ENCODE results near the gene MCF2L. TPM values are rescaled to one million over a fixed set of nuclear protein-coding genes. Genes with fewer than 3 reads are reported as not detected.
A peak's percentile ranks its signal among the peaks of the same experiment; 100 is the strongest.

Gene MCF2L
- polyA plus RNA-seq, 2 of the 4 experiments (the other 2 are of a cell fraction): 0.36 to 0.92 TPM

GRCh38 chr13:112968380-112968909 is 569 bp upstream of the MCF2L start:
- 4% methylated on average over 10 of the region's 52 CpGs for WGBS (ENCODE audit: missing lambda C conversion rate)
- TF ChIP-seq RCOR1 (IDR thresholded peaks at IDR 0.05; ENCODE audit: low read depth, low read length): no peak
- no peak for TF ChIP-seq HMGXB4 (CRISPR knock-in tag; IDR thresholded peaks at IDR 0.05; ENCODE audit: borderline replicate concordance)
- no peak for TF ChIP-seq NR3C1 (IDR thresholded peaks at IDR 0.05)
- no peak for TF ChIP-seq HES2 (IDR thresholded peaks at IDR 0.05)
- no peak for TF ChIP-seq HOXA7 (CRISPR knock-in tag; IDR thresholded peaks at IDR 0.05)
- no peak for TF ChIP-seq ZNF302 (CRISPR knock-in tag; IDR thresholded peaks at IDR 0.05)
- Histone ChIP-seq H3K4me1 (no peaks in the 10 kb centered on the region), H3K4me2 (peak overlapping the region; percentile 95), H3K4me3 (peak overlapping the region; percentile 51), H3K27ac (no peak overlapping the region; a peak in 1 of 6 replicates), H3K9me3 (no peaks in the 10 kb centered on the region)
- no peak for FAIRE-seq
- ATAC-seq: peak; percentile 45 to 66; a peak in 4 of 6 replicates
- DNase-seq (ENCODE audit: low read depth in 1 of 2, low spot score in 1 of 2): peak in 1 of 2 experiments; percentile 10
- ChIA-PET POLR2A (no interaction called here), CTCF (interaction anchor here (0.6 to 2.4 kb wide), 3 partner anchors 17 to 327 kb away, joined by 3 to 9 read pairs (median 3); no protein-coding TSS in a partner anchor)

GRCh38 chr13:112969692-112970338 is 801 bp downstream of the MCF2L start:
- ATAC-seq: no peak
- H3K4me2 ChIP-seq: peak overlapping the region; percentile 95; the same call in 2 of the 3 replicates
- TF ChIP-seq RNF2 (IDR thresholded peaks at IDR 0.05; ENCODE audit: borderline replicate concordance, low read depth) (peak; percentile 84), CBX8 (IDR thresholded peaks at IDR 0.05) (peak; percentile 79), JUNB (IDR thresholded peaks at IDR 0.05) (no peak), HOXA7 (CRISPR knock-in tag; IDR thresholded peaks at IDR 0.05) (no peak)

GRCh38 chr13:112970552-112971287 is 1.7 kb downstream of the MCF2L start:
- CTCF ChIA-PET: interaction anchor here (0.9 kb wide), 1 partner anchor 39 kb away, joined by 4 read pairs; no protein-coding TSS in a partner anchor
- no peak for ATAC-seq

More at GRCh38 chr13:112969692-112970338, 801 bp downstream of the MCF2L start:
- FAIRE-seq (no peak), DNase-seq (ENCODE audit: low read depth in 1 of 2, low spot score in 1 of 2) (no peak)
- POLR2A ChIA-PET: no interaction called here
- no peak overlapping the region for H3K4me3 ChIP-seq
- no peak overlapping the region for H3K27ac ChIP-seq
- CTCF ChIA-PET: interaction anchor here (1.0 to 2.4 kb wide), 3 partner anchors 16 to 59 kb away, joined by 3 to 9 read pairs (median 4); no protein-coding TSS in a partner anchor
- 50% methylated on average over 13 of the region's 13 CpGs for WGBS (ENCODE audit: missing lambda C conversion rate)
- no peaks in the 10 kb centered on the region for H3K9me3 ChIP-seq
- H3K4me1 ChIP-seq: no peaks in the 10 kb centered on the region

More at GRCh38 chr13:112970552-112971287, 1.7 kb downstream of the MCF2L start:
- POLR2A ChIA-PET: no interaction called here
- DNase-seq (ENCODE audit: low read depth in 1 of 2, low spot score in 1 of 2) (no peak), FAIRE-seq (no peak)
- H3K27ac ChIP-seq: no peak overlapping the region
- no peak overlapping the region for H3K4me3 ChIP-seq
- no peak overlapping the region for H3K4me2 ChIP-seq
- H3K9me3 ChIP-seq: no peaks in the 10 kb centered on the region
- H3K4me1 ChIP-seq: no peaks in the 10 kb centered on the region
- TF ChIP-seq HES2 (IDR thresholded peaks at IDR 0.05): no peak
- TF ChIP-seq BHLHE40 (IDR thresholded peaks at IDR 0.05; ENCODE audit: low read depth, low read length): no peak
- TF ChIP-seq FOSL2 (IDR thresholded peaks at IDR 0.05): no peak
- TF ChIP-seq FOSL2 (CRISPR knock-in tag; IDR thresholded peaks at IDR 0.05): no peak
- TF ChIP-seq NFE2L2 (conservative IDR thresholded peaks at IDR 0.05; ENCODE audit: low read length): no peak
- TF ChIP-seq BCL3 (IDR thresholded peaks at IDR 0.05): no peak
- no peak for TF ChIP-seq PBX3 (IDR thresholded peaks at IDR 0.05)
- no peak for TF ChIP-seq HOXB13 (CRISPR knock-in tag; IDR thresholded peaks at IDR 0.05; ENCODE audit: low read depth)
- 60% methylated on average over 22 of the region's 23 CpGs for WGBS (ENCODE audit: missing lambda C conversion rate)

Measured in A549 (cell line).